Measurements from ENCODE around the gene SPATA13.

Gene SPATA13

DNA sequence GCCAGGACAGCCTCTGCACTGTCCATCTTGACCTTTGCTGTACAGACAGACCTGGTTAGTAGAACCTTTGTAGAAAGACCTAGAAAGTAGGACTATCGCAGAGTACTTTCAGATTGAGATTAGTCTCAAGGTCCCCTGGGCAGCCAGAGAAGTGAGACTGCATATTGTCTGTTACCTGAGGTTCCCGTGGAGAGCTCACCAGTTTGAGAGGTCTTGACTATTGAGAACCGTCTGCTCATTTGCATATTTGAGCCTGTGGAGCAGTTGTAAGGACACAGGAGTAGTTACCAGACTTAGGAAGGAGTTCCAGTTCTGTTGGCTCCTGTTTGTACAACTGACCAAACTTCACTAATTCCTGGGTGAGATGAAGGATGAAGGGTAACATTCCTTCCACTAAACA is 66.2 kb downstream of the SPATA13 start:
- DNase-seq = no peak

DNA sequence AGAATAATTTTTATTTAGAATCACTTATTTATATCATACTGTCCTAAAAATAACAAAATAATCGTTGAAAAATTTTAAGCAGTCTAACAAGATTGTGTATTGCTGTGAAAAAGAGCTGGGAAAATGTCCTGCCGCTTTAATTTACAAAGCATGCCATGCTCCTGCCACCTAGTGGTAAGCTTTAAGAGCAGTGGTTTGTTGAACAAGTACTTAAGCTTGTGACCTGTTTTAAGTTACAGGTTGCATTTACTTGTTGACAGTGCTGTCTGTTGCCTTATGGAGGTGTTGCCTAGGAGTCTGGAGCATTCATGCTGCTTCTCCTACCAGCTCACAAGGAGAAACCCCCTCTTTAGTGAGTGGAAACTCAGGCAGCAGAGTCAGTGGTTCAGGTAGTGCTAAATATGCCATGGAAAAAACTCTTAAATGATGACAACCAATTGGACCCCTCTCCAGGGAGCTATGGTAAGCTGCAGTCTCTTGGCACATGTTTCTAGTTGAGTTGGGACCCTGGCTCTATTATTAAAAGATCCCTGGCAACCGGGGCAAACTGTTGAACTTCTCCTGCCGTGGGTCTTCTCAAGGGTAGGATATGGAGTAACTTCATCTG is 68.4 kb downstream of the SPATA13 start:
- no peak for DNase-seq

DNA sequence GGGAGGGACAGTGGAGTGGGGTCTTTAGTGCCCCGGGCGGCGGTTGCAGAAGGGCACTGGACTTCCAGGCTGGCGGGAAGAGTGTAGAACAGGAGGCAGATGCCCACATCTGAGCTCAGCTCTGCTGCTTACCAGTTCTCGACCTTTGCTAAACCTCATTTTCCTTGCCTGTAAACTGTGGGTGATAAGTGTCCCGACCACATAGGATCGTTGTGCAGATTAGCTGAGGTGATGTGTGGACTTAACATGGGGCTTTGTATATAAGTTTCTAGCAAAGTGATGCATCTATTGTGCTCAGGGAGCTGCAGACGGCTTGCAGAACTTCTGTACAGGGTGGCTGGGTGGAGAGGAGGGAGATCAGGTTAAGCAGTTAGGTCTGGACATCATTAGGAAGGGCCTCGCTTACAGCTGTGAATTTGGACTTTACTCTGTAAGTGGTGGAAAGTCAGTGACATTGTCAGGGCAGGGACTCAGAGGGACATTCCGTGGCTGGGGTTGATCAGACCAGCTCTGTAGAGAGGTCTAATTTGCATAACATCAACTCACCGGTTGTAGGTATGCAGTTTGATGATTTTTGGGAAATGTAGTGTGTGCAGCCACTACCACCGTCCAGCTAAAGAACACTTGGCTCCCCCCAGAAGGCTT is 70.0 kb downstream of the SPATA13 start:
- DNase-seq = no peak

DNA sequence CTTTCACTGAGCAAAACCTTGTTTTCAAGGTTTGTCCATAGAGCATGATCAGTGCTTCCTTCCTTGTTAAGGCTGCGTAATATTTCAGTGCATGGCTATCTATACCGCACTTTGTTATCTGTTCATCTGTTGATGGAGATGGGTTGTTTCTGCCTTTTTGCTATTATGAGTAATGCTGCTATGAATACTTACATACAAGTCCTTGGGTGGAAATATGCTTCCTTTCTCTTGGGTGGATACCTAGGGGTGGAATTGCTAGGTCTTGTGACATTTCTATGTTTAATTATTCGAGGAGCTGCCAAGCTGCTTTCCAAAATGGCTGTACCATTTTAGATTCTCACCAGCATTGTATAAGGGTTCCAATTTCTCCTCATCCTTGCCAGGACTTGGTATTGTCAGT is 70.9 kb downstream of the SPATA13 start:
- no peak for DNase-seq

DNA sequence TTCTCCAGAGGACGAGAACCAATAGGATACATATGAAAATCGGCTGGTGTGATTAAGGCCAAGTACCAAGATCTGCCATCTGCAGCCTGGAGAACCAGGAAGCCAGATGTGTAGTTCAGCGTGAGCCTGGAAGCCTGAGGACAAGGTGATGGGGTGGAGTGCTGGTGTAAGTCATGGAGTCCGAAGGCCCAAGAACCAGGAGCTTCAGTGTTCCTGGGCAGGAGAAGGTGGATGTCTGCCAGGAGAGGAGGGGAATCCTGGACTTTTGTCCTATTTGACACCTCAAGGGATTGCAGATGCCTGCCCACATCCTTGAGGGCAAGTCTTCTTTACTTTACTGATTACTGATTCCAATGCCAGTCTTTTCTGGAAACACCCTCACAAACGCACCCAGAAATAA is 71.5 kb downstream of the SPATA13 start:
- DNase-seq = no peak

DNA sequence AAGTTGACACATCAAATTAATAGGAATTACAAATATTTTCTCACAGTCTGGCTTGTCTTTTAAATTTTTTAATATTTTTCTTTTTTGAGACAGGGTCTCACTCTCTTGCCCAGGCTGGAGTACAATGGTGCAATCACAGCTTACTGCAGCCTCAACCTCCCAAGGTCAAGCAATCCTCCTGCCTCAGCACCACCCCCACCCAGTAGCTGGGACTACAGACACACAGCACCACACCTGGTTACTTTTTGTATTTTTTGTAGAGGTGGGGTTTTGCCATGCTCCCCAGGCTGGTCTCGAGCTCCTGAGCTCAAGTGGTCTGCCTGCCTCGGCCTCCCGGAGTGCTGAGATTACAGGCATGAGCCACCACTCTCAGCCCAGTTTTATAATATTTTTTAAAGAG is 72.0 kb downstream of the SPATA13 start:
- DNase-seq = no peak

DNA sequence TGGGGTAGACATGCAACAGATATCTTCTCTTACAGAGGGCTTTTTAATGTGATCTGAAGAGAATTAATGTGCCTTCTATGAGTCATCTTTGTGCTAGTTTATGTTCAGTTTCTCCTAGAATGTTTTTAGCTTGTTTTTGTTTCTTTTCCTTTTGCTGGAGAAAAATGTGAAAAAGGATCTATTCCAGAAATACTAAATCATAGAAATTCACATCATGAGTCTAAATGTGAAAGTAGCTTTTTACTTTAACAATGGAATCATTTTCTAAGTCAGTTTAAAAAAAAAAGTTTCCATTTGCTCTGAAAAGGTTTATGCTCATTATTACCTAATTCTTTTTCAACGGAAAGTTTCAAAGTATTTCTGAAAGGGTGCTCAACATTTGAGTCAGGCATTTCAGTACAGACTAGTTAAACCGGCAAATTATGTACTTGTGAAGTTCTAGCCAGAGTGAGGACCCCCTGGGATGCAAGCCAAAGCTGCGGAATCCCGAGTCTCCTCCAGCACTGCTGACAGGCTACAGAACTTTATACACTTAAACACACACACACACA is 72.9 kb downstream of the SPATA13 start:
- no peak for DNase-seq

DNA sequence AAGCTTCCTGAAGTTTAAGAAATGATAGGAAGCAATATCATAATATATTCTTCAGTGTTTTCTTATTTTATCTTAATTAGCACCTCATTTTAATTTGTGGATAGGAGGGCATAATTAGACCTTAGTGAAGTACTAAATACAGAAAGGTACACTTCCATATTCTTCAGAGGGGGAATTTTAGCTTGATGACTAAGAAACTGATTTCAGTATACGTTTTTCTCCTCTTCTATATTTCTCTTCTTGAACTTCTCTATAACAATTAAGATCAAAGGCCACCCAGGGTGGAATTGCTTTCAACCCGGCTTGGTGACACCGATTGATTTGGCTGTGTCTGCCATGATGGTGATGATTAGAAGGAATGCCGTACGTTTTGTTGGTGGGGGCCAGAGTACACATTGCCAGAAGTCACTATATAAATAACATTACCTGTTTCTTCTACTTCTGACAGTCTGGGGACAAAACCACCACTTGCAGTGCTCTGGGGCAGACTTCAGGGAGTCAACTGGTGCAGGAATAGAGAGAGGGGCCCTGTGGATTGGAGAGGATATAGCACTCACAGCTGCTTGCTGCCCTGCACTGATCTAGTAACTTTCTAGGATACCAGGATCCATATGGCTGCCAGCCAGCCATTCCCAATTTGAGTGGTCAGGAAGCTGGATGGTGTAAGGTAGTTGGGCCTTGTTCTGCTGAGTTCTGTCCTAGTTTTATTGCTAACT is 73.8 kb downstream of the SPATA13 start:
- DNase-seq = no peak

DNA sequence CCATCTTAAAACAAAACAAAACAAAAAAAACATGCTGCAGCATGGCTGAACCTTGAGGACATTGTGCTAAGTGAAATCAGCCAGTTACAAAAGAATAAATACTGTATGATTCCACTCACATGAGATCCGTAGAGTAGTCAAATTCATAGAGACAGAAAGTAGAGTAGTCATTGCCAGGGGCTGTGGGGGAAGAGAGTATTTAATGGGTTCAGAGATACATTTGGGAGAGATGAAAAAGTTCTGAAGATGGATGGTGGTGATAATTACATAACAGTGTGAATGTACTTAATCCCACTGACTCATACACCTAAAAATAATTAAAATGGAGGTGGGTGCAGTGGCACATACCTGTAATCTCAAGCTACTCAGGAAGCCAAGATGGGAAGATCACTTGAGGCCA is 76.8 kb downstream of the SPATA13 start:
- DNase-seq = no peak

DNA sequence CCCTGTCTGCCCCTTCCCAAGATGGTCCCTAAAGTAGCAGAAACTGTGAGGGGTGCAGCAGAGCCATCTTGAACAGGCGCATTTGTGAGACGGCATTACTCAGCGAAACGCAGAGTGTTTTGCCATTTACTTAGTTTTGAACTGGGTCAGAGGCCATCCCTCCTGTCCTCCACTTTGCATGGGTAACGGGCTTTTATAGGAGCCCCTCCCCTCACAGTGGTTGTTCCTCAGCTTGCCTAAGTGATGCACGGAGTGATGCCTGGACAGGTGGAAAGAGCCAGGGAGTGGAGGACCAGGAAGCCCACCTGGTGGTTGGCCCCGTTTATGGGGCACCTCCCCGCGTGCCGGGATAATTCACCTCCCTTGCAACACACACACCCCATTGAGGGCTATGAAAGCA is 80.8 kb downstream of the SPATA13 start:
- no peak for DNase-seq

DNA sequence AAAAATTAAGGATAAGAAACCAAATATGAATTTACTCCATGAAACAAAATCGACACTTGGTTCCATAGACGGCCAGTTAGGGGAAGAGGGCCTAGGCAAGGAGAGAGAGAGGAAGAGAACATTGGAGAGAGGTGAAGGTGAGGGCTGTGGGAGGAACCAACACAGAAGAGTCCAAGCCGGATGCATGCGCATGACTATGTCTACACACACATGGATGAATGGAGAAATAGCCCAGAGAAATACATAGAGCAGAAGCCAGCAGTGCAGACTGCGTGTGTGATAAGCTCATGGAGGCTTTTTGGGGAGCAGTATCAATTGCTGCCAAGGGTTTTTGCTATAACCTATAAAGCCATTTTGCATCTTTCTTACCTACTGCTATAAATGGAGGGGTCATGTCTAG is 81.6 kb downstream of the SPATA13 start:
- no peak for DNase-seq

DNA sequence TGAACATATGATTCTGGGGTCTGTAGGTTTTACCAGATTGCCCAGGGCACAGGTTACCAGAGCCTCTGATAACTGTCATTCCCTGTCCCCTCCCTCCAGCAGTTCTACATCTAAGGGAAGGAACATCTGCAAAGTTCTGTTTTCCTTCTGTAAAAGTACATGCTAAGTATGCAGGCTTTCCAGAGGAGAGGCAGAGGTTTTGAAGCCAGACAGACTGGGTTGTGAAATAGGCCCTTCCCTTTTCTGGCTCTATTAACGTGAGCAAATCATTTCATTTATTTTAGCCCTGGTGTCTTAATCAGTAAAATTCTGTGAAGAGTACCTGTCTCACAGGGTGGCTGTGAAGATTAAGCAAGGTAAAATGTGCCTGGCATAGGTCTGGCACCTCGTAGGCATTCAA is 82.8 kb downstream of the SPATA13 start:
- no peak for DNase-seq

DNA sequence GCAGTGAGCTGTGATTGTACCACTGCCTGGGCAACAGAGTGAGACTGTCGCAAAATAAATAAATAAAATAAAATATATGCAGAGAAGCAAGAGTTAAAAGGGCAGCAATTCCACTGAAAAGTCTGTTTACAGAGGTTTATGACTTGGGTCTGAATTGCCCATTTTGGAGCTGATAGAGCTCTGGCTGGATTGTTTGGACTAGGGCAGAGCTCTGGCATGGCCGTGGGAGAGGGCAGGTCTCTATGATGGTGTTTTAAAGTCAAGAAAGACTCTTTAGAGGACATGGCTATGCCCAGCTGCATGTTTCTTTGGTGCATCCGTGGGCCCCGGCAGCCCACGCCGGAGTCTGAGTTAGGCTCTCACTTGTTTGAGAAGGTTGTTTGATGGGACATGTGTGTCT is 84.3 kb downstream of the SPATA13 start:
- DNase-seq = no peak

DNA sequence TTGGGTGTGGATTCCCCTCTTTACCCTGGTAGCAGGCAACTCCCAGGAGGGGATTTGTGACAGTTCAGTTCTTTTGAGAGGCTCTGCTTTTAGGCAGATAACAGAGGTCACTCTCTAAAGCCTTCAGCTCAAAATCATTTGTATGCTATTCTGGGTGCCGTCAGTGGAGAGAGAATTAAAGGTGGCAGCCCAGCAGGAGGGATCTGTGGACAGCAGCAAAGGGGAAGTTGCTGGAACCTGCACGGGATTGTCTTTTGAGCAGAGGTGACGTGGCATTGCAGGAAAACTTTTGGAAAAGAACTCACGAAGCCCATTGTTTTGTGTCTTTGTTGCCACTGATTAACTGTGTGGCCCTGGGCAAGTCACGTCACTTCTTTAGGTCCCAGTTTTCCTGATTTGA is 86.5 kb downstream of the SPATA13 start:
- DNase-seq = no peak

DNA sequence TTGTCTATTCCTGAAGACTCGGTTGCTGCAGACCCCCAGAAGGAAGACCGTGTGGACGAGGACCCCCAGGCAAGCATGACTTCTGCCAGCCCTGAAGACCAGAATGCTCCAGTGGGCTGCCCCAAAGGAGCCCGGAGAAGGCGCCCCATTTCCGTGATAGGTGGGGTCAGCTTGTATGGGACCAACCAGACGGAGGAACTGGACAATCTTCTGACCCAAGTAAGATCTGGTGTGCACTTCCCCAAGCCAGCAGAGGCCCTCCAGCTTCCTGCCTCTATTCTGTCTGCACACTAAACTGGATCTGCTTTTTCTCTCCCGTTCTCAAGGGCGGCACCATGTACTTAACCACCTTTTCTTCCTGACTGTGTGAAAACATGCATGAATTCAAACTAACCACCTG is 89.1 kb downstream of the SPATA13 start:
- DNase-seq = no peak

DNA sequence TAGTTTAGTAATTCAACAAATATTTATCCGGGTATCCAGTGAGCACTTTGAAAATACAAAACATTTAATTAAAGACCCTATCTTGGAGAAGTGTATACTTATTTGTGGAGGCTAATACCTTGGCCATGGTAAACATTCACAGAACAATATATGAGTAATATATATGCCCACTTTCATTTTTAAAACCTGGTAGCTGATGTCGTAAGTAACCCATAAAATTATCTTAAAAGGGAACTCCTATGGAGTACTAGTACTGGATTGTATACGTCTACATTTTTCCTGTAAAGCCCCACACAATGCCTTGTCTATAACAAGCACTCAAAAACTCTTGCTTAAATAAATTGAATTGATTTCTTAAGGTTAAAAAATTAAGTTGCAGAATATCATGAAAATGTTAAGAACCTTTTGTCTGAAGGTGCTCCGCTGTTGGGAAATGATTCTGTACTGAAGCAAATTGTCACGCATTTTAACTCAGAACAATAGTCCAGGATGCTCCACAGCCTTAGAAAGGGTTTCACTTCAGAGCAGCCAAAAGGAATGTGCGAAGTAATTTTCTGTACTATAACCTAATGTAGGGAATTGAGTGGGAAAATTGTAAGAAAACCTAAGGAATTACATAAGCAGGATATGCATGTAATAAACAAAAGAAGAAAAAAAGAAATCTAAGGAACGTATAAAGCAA is 90.0 kb downstream of the SPATA13 start:
- DNase-seq = no peak

DNA sequence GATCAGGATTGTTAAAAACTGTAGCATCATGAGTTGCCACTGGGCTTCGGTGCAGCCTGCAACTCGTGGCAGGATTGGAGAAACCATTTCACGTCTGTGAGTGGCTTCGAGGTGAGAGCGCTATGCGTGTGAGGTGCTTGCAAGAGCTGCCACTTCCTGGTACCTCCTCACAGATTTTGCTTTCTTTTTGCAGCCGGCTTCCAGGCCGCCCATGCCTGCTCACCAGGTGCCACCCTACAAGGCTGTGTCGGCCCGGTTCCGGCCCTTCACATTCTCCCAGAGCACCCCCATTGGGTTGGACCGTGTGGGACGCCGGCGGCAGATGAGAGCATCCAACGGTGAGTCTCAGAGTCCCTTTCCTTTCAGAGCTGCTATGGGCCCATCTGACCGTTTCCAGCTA is 91.0 kb downstream of the SPATA13 start:
- peak; percentile 34 to 76 (median 63) for DNase-seq

DNA sequence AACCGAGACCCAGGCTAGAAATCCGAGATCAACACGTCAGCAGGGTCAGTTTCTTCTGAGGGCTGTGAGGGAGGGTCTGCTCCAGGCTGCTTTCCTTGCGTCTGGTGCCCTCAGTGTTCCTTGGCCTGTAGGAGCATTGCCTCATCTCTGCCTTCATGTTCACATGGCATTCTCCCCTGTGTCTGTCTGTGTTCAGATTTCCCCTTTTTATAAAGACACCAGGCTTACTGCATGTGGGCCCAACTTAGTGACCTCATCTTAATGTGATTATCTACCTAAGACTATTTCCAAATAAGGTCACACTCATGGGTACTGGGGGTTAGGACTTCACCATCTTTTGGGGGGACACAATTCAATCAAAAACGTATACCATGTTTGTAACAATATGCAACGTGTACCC is 91.6 kb downstream of the SPATA13 start:
- no peak for DNase-seq

DNA sequence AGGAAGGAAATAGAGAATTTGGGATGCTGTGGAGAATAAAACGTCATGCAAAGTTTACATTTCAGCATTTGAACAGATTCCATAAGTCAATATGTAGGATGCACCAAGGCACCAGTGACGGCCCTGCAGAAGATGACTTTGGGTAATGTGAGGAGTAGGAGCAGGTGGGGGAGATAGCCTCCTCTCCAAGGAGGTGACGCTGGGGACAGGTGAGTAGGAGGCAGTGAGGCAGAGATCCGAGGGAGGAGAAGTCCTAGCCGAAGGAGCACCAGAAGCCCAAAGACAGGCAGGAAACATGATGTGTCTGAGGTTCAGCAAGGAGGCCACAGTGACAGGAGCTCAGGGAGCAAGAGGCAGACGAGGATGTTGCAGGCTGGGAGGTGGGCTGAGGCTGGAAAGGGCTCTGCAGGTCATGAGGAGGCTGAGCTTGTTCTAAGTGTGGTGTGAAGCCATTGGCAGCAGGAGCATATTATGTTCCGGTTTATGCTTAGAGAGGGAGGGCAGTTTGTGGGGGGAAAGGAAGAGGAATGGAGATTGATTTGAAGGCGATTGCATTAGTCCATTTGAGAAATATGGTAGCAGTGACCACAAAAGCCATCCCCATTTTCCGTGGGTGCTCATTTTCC is 93.1 kb downstream of the SPATA13 start:
- DNase-seq = no peak

DNA sequence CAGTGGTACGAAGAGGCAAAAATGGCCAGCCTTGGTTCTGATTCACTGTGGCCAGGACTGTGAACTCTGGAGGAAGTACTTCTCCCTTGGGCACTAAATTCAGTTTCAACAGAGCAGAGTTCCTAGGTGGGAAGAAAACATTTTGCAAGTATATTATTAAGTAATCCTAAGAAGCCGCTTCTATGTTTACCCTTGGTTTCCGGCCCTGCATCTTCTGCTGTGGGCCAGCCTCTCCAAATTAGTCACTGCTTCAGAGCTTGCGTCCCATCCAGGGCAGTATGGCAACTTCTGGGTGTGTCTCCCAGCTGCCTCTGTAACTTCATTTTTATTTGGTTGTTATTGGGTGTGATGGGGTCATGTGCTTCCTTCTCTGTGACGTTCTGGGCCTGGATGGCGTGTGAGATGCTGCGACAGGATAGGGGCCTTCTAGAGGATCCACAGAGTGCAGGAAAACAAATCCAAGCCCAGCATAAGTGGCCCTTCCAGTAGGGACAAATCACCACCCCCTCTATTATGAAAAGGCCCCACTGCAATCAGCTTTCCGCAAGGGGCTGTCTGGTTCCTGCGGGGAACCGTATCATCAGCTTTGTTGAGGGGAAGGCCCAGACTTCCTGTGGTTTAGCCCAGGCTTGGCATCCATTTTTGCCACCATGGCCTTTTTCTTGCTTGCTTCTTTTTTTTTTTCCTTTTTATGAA is 93.8 kb downstream of the SPATA13 start:
- DNase-seq = peak in 3 of 4 experiments; percentile 11 to 41 (median 41)

DNA sequence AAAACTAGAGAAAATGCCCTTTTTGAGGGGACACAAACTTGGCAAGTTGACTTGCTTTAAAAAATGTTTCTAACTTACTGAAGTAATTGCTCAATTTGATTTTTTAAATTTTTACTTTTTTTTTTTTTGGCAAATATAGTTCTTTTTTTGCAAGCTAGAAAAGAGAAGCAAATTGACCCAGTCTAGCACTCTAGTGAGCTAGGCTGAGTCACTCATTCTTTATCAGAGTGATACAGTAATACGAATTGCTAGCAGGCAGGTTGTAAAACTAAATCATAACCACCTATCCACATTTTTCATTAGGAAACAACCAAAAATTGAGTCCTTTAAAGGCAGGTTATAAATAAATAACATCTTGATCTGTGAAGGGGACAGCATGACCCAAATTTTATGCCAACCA is 97.0 kb downstream of the SPATA13 start:
- DNase-seq = no peak

DNA sequence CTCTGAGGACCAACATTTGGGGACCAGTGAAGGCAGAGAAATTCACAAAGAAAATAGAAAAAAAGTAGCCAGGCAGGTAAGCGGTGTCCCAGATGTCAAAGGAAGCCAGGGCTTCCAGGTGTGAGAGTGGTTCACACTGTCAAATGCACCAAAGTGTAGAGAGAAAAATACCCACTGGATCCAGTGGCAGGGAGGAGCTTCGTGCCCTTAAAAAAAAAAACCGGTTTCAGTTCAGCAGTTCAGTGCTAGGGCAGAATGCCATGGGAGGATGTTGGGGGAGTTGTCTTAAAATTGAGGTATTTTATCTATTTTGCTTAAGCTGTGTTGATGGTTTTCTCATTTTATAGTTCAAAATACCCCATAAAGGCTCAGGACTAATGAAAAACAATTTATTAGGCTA is 101.0 kb downstream of the SPATA13 start:
- peak in 1 of 4 experiments; percentile 16 for DNase-seq

DNA sequence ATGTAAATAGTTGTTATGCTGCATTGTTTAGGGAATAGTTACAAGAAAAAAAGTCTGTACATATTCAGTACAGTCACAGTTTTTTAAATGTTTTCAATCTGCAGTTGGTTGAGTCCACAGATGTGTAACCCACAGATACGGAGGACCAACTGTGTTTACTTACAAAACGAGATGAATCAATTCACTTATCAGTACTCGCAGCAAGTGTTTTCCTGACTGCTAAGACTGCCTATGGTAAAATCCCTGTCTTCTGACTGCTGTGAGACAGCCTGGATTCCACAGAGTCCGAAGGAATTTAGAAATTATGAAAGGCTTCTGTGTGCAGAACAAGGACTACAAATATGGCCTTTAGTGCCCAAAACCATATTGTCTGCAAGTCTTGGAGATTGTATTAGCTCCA is 103.1 kb downstream of the SPATA13 start:
- no peak for DNase-seq

All from activated CD4-positive, CD25-positive, alpha-beta regulatory T cell (primary cell).